K562 (cell line): ENCODE data around the gene INHBE. TPM values are rescaled to one million over a fixed set of nuclear protein-coding genes. Genes with fewer than 3 reads are reported as not detected.
A peak's percentile ranks its signal among the peaks of the same experiment; 100 is the strongest.

ENCODE experiments used
- CCAR2 ChIP-seq: fragments of 200-400 bp; formaldehyde crosslinking; IDR thresholded peaks from 2 replicates; pipeline ENCODE4 v1.6.1; 2017; ENCODE audit warnings: mild to moderate bottlenecking, low read depth, low read length
- CLOCK ChIP-seq: fragments of 250-450 bp; sonication (Bioruptor Pico); IDR thresholded peaks from 2 replicates; pipeline ENCODE4 v1.4.0; 2020; ENCODE audit warnings: mild to moderate bottlenecking, moderate library complexity, borderline replicate concordance
- EGR1 ChIP-seq: fragments of 450-650 bp; conservative IDR thresholded peaks from 2 replicates; pipeline ENCODE4 v1.6.1; 2017; ENCODE audit warnings: mild to moderate bottlenecking
- ELF4 ChIP-seq: fragments of 450-650 bp; formaldehyde crosslinking; IDR thresholded peaks from 2 replicates; pipeline ENCODE4 v1.4.0; 2022; ENCODE audit warnings: missing genetic modification characterization
- ERF ChIP-seq: fragments of 450-650 bp; formaldehyde crosslinking; IDR thresholded peaks from 2 replicates; pipeline ENCODE4 v1.4.0; 2020; ENCODE audit warnings: mild to moderate bottlenecking, mixed read lengths
- ETV1 ChIP-seq: fragments of 450-650 bp; conservative IDR thresholded peaks from 2 replicates; pipeline ENCODE4 v1.6.1; 2016; ENCODE audit warnings: missing genetic modification characterization, control low read depth, low read depth, missing compliant biosample characterization
- FOS ChIP-seq: IDR thresholded peaks from 3 replicates; pipeline ENCODE4 v1.6.1; 2011; ENCODE audit not compliant: insufficient read length; ENCODE audit errors: extremely low read depth
- FOXA3 ChIP-seq, 2 experiments: fragments of 450-650 bp in 1 of 2; sonication (generic) in 1 of 2; formaldehyde crosslinking; IDR thresholded peaks in 1 of 2; conservative IDR thresholded peaks in 1 of 2; 2 replicates each; pipeline versions ENCODE4 v1.4.0 to v1.8.0; 2020 to 2022; ENCODE audit warnings: mild to moderate bottlenecking in 2 of 2, missing genetic modification reagents in 1 of 2
- GATA2 ChIP-seq: sonication (generic); formaldehyde crosslinking; IDR thresholded peaks from 2 replicates; pipeline ENCODE4 v1.4.0; 2020; ENCODE audit warnings: mild to moderate bottlenecking, missing genetic modification reagents
- HDAC2 ChIP-seq: fragments of 450-650 bp; IDR thresholded peaks from 2 replicates; pipeline ENCODE4 v1.6.1; 2016; ENCODE audit warnings: mild to moderate bottlenecking
- ILK ChIP-seq: fragments of 450-650 bp; IDR thresholded peaks from 2 replicates; pipeline ENCODE4 v1.6.1; 2016; ENCODE audit warnings: missing genetic modification characterization, low read depth, mild to moderate bottlenecking, missing compliant biosample characterization, moderate library complexity, borderline replicate concordance
- KAT7 ChIP-seq: sonication (generic); formaldehyde crosslinking; IDR thresholded peaks from 2 replicates; pipeline ENCODE4 v1.8.0; 2022; ENCODE audit warnings: missing genetic modification reagents, mild to moderate bottlenecking, borderline replicate concordance
- KHSRP ChIP-seq: fragments of 450-650 bp; IDR thresholded peaks from 2 replicates; pipeline ENCODE4 v1.6.1; 2017
- MCM5 ChIP-seq: fragments of 450-650 bp; IDR thresholded peaks from 2 replicates; pipeline ENCODE4 v1.6.1; 2016; ENCODE audit warnings: low read depth
- MTA3 ChIP-seq: fragments of 450-650 bp; formaldehyde crosslinking; IDR thresholded peaks from 2 replicates; pipeline ENCODE4 v1.6.1; 2017; ENCODE audit warnings: mild to moderate bottlenecking, borderline replicate concordance
- NFATC3 ChIP-seq: fragments of 450-650 bp; IDR thresholded peaks from 2 replicates; pipeline ENCODE4 v1.6.1; 2017; ENCODE audit warnings: mild to moderate bottlenecking
- NFRKB ChIP-seq: fragments of 450-650 bp; IDR thresholded peaks from 2 replicates; pipeline ENCODE4 v1.6.1; 2016; ENCODE audit warnings: low read depth
- PRPF4 ChIP-seq: fragments of 200-400 bp; formaldehyde crosslinking; IDR thresholded peaks from one replicate; pipeline ENCODE4 v1.6.1; 2017; ENCODE audit warnings: low read length, low read depth, mild to moderate bottlenecking; ENCODE audit not compliant: insufficient read depth, poor library complexity, severe bottlenecking
- SP1 ChIP-seq: sonication (generic); formaldehyde crosslinking; IDR thresholded peaks from 2 replicates; pipeline ENCODE4 v1.8.1; 2022; ENCODE audit warnings: mild to moderate bottlenecking, missing genetic modification reagents
- SREBF2 ChIP-seq: sonication (generic); formaldehyde crosslinking; IDR thresholded peaks from 2 replicates; pipeline ENCODE4 v1.4.0; 2020; ENCODE audit warnings: mild to moderate bottlenecking, missing genetic modification reagents
- TAL1 ChIP-seq: fragments of 450-650 bp; IDR thresholded peaks from 2 replicates; pipeline ENCODE4 v1.6.1; 2016; ENCODE audit warnings: mild to moderate bottlenecking
- TBP ChIP-seq: optimal IDR thresholded peaks from 2 replicates; pipeline ENCODE3; 2011; ENCODE audit warnings: low read depth, low read length, improper control_type of control experiment
- TCF7 ChIP-seq: sonication (generic); IDR thresholded peaks from 2 replicates; pipeline ENCODE4 v1.6.1; 2016; ENCODE audit warnings: antibody characterized with exemption, borderline replicate concordance
- ZBED1 ChIP-seq: IDR thresholded peaks from 2 replicates; pipeline ENCODE4 v1.6.1; 2014
- ZNF124 ChIP-seq: sonication (generic); formaldehyde crosslinking; IDR thresholded peaks from 2 replicates; pipeline ENCODE4 v1.8.1; 2022; ENCODE audit warnings: missing genetic modification reagents
- ZNF3 ChIP-seq: fragments of 250-450 bp; sonication (Bioruptor Pico); IDR thresholded peaks from 2 replicates; pipeline ENCODE4 v1.5.0; 2021; ENCODE audit warnings: mild to moderate bottlenecking, moderate library complexity
- ZNF589 ChIP-seq: fragments of 200-800 bp; sonication (Bioruptor generic); IDR thresholded peaks from 2 replicates; pipeline ENCODE4 v1.6.1; 2016; ENCODE audit warnings: low read depth, missing genetic modification characterization, missing compliant biosample characterization
- ZNF77 ChIP-seq: fragments of 250-450 bp; sonication (Bioruptor Pico); IDR thresholded peaks from 2 replicates; pipeline ENCODE4 v1.5.0; 2020
- polyA plus RNA-seq, 8 experiments: library from polyadenylated mRNA; depleted of rRNA in 4 of 8; stranded (reverse) in 5 of 8; unstranded in 3 of 8; fragments of >200 nt; fragmentation: Nextera tagmentation in 2 of 8; fragmentation: Illumina TruSeq in 1 of 8; extraction: Ambion mirVana in 2 of 8; extraction: Trizol in 1 of 8; gene quantifications; 2 replicates each; pipeline versions ENCODE4 v1.2.1 to v1.2.3, GENCODE V29; 2011 to 2014; ENCODE audit warnings: inconsistent platforms in 1 of 8, missing spikeins in 1 of 8
- total RNA-seq, 7 experiments: library from RNA; depleted of rRNA in 6 of 7; stranded (reverse); fragments of >200 nt in 6 of 7; fragmentation: Illumina TruSeq in 2 of 7; extraction: Trizol in 2 of 7; gene quantifications; 2 replicates each; pipeline versions ENCODE4 v1.2.1 to v1.2.3, GENCODE V29; 2011 to 2021; ENCODE audit warnings: low replicate concordance in 1 of 7
- TF ChIP-seq, protein P1 (sequence below): fragments of 200-800 bp; sonication (Bioruptor generic); IDR thresholded peaks from 2 replicates; pipeline ENCODE4 v1.6.1; 2017; ENCODE audit warnings: missing genetic modification characterization, missing compliant biosample characterization

Gene INHBE
- total and polyA plus RNA-seq, 9 of the 15 experiments (the other 6 are each of a cell fraction or from before 2014, with no cell fraction given), result 0.94 to 9.9 (median 7.3) TPM

- TF ChIP-seq ETV1 (tag) (no peak), GATA2 (CRISPR knock-in tag) (no peak), TAL1 (no peak), MCM5 (no peak), MTA3 (no peak), SREBF2 (no peak), KHSRP (no peak), NFRKB (peak; percentile 76; the same call in 1 of the 2 replicates), SP1 (no peak), FOS (no peak), TBP (peak; percentile 36), NFATC3 (peak; percentile 72; the same call in 1 of the 2 replicates), ERF (CRISPR knock-in tag) (no peak), EGR1 (peak; percentile 43; the same call in 1 of the 2 replicates), TCF7 (no peak), KAT7 (no peak), ZNF589 (CRISPR knock-in tag) (0 out of 2 replicates have a peak, but pooled peaks have one; percentile 20), PRPF4 (no peak), ZNF3 (no peak), ZNF77 (CRISPR knock-in tag) (no peak), ILK (no peak), ZBED1 (no peak), CLOCK (CRISPR knock-in tag) (no peak), ELF4 (CRISPR knock-in tag) (no peak), ZNF124 (CRISPR knock-in tag) (no peak), FOXA3 (CRISPR knock-in tag; conservative IDR thresholded peaks at IDR 0.05 in 1 of 2, IDR thresholded peaks at IDR 0.05 in 1 of 2) (no peak), CCAR2 (no peak), HDAC2 (no peak)
- TF ChIP-seq, protein P1, sequence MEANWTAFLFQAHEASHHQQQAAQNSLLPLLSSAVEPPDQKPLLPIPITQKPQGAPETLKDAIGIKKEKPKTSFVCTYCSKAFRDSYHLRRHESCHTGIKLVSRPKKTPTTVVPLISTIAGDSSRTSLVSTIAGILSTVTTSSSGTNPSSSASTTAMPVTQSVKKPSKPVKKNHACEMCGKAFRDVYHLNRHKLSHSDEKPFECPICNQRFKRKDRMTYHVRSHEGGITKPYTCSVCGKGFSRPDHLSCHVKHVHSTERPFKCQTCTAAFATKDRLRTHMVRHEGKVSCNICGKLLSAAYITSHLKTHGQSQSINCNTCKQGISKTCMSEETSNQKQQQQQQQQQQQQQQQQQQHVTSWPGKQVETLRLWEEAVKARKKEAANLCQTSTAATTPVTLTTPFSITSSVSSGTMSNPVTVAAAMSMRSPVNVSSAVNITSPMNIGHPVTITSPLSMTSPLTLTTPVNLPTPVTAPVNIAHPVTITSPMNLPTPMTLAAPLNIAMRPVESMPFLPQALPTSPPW, result peak; percentile 96; the same call in 1 of the 2 replicates
Observed at GRCh38 chr12:57430112-57430930, 24.8 kb upstream of the INHBE start (continued).
